Measurements from ENCODE around the gene SLC35F6. TPM values are rescaled to one million over a fixed set of nuclear protein-coding genes. Genes with fewer than 3 reads are reported as not detected.
"Not testable (repeated sequence)": the region's sequence is repeated elsewhere in the genome, so short reads cannot be mapped to it uniquely, and the experiment has no call there.

The SLC35F6 gene
- total and polyA plus RNA-seq, 3 experiments from 2014 or later, result 6.7 to 12.1 (median 11.5) TPM

- H3K27me3 ChIP-seq (ENCODE audit: insufficient read depth, low read length, poor library complexity, severe bottlenecking), result no peaks in the 10 kb centered on the region
- H3K27ac Mint-ChIP-seq, result peak within 1 kb of the TSS; percentile 59 to 93 (median 84)
Observed at GRCh38 chr2:26785431-26786206, 21.5 kb downstream of the SLC35F6 start, which contains the start of gene CENPA. CENPA (plus strand) TSS chr2:26786056; CDS start chr2:26786197, 141 bp downstream.

DNA sequence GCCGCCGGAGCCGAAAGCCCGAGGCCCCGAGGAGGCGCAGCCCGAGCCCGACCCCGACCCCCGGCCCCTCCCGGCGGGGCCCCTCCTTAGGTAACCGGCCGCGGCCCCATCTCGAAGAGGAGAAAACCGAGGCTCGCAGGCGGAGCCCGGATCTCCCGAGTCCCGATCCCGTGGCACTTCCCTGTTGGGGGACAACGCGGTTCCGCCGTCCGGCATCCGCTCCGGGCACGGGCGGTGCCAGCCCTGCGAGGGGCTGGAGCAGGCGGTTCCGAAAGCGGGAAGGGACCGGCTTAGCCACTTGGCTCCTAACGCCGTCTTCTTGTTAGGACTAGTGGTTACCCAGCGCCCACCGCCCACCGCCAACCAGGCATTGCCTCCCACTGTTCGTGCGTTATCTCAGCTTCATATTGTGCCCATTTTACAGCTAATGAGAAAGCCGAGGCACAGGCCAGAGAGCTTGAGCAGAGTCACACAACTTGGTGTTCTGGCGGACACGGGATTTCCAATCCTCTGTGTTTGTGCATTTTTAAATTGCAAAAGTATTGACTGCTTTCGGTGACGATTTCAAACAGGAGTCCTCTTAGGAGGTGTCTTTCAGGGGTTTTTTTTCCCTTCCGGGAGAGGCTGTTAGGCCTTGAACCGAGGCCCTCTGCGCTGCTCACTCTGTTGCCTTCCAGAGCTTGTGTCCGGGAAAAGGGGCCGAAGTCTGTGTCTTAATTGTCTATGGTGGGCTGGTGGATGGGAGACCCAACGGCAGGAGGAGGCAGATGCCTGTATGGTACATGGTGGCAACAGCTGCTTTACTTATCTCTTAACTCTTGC, 22.3 kb downstream of the SLC35F6 start:
- POLR2A ChIA-PET, result interaction anchor here (0.6 to 0.8 kb wide), 2 partner anchors 22 to 117 kb away, joined by 3 read pairs; no protein-coding TSS in a partner anchor
- H3K4me3 ChIP-seq (ENCODE audit: low read length), result peak overlapping the region; percentile 53
- peaks cover 3 to 13% of the 10 kb centered on the region in 2 donors for H3K27me3 Mint-ChIP-seq
- H3K36me3 Mint-ChIP-seq, result peaks cover 0 to 3% (median 1%) of the 10 kb centered on the region in 3 donors
- CTCF ChIA-PET, result interaction anchor here (1.0 kb wide), 1 partner anchor 9 kb away, joined by 3 read pairs; no protein-coding TSS in a partner anchor
- peak overlapping the region; percentile 78 to 93 (median 86) for H3K4me3 Mint-ChIP-seq
- no peaks in the 10 kb centered on the region for H3K9me3 ChIP-seq (ENCODE audit: low read length)
- H3K4me1 Mint-ChIP-seq, result peaks cover 8 to 19% (median 15%) of the 10 kb centered on the region in 3 donors
- no peaks in the 10 kb centered on the region for H3K27me3 ChIP-seq (ENCODE audit: insufficient read depth, low read length, poor library complexity, severe bottlenecking)
- peaks cover 0 to 5% (median 0%) of the 10 kb centered on the region in 5 donors for H3K9me3 Mint-ChIP-seq
- H3K4me1 ChIP-seq (ENCODE audit: insufficient read depth, low read length), result peaks cover 6% of the 10 kb centered on the region
- H3K27ac Mint-ChIP-seq, result peak overlapping the region in 6 of 8 donors; percentile 17 to 69 (median 60)
- H3K27ac ChIP-seq (ENCODE audit: low read depth, low read length), result peak overlapping the region; percentile 72
- DNase-seq, result peak in 2 of 5 donors; percentile 10 to 11
- no peaks in the 10 kb centered on the region for H3K36me3 ChIP-seq (ENCODE audit: insufficient read depth, low read length)

More at GRCh38 chr2:26785431-26786206, 21.5 kb downstream of the SLC35F6 start, which contains the start of gene CENPA:
- peak; percentile 92 to 97 (median 94) for DNase-seq
- Histone ChIP-seq H3K36me3 (ENCODE audit: insufficient read depth, low read length) (no peaks in the 10 kb centered on the region), H3K4me3 (ENCODE audit: low read length) (peak within 1 kb of the TSS; percentile 71), H3K27ac (ENCODE audit: low read depth, low read length) (peak within 1 kb of the TSS; percentile 72), H3K4me1 (ENCODE audit: insufficient read depth, low read length) (peaks cover 6% of the 10 kb centered on the region), H3K9me3 (ENCODE audit: low read length) (no peaks in the 10 kb centered on the region)
- Mint-ChIP-seq H3K4me3 (peak within 1 kb of the TSS; percentile 84 to 93 (median 88)), H3K9me3 (no peaks in the 10 kb centered on the region), H3K4me1 (peaks cover 8 to 19% (median 15%) of the 10 kb centered on the region in 3 donors), H3K27me3 (peaks cover 3 to 9% of the 10 kb centered on the region in 2 donors), H3K36me3 (peaks cover 0 to 8% (median 0%) of the 10 kb centered on the region in 3 donors)
- POLR2A ChIA-PET, result interaction anchor here (0.6 to 0.8 kb wide), 3 partner anchors 16 to 118 kb away, joined by 3 to 4 read pairs (median 3); no protein-coding TSS in a partner anchor
- CTCF ChIA-PET, result interaction anchor here (1.0 kb wide), 1 partner anchor 9 kb away, joined by 3 read pairs; no protein-coding TSS in a partner anchor

GRCh38 chr2:26792720-26793119, 28.6 kb downstream of the SLC35F6 start:
- Histone ChIP-seq H3K4me3 (ENCODE audit: low read length) (no peak overlapping the region), H3K4me1 (ENCODE audit: insufficient read depth, low read length) (no peaks in the 10 kb centered on the region), H3K36me3 (ENCODE audit: insufficient read depth, low read length) (no peaks in the 10 kb centered on the region), H3K27ac (ENCODE audit: low read depth, low read length) (no peak overlapping the region), H3K27me3 (ENCODE audit: insufficient read depth, low read length, poor library complexity, severe bottlenecking) (no peaks in the 10 kb centered on the region), H3K9me3 (ENCODE audit: low read length) (no peaks in the 10 kb centered on the region)
- H3K36me3 Mint-ChIP-seq, result peaks cover 0 to 4% (median 0%) of the 10 kb centered on the region in 3 donors
- ChIA-PET CTCF (no interaction called here), POLR2A (no interaction called here)
- H3K27ac Mint-ChIP-seq, result peak overlapping the region in 1 of 8 donors; percentile 7
- H3K27me3 Mint-ChIP-seq, result peaks cover 1 to 7% of the 10 kb centered on the region in 2 donors
- peaks cover 0 to 4% (median 2%) of the 10 kb centered on the region in 3 donors for H3K4me1 Mint-ChIP-seq
- no peak for DNase-seq
- H3K4me3 Mint-ChIP-seq, result no peak overlapping the region
- H3K9me3 Mint-ChIP-seq, result peaks cover 0 to 5% (median 0%) of the 10 kb centered on the region in 5 donors

DNA sequence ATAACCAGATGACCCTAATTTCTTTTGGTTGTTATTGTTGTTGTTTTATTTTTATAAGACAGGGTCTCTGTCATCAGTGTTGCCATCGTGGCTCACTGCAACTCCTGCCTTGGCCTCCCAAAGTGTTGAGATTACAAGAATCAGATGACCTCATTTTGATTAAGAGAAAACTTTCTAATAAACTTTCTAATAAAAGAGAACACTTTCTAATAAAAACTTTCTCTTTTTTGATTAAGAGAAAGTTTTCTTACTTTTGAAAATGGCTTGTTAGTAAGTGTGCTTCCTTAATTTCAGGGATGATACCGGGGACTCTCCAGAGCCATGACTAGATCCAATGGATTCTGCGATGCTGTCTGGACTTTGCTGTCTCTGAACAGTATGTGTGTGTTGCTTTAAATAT, 29.4 kb downstream of the SLC35F6 start:
- Histone ChIP-seq H3K4me1 (ENCODE audit: insufficient read depth, low read length) (no peaks in the 10 kb centered on the region), H3K36me3 (ENCODE audit: insufficient read depth, low read length) (no peaks in the 10 kb centered on the region), H3K9me3 (ENCODE audit: low read length) (no peaks in the 10 kb centered on the region), H3K27me3 (ENCODE audit: insufficient read depth, low read length, poor library complexity, severe bottlenecking) (no peaks in the 10 kb centered on the region), H3K27ac (ENCODE audit: low read depth, low read length) (no peak overlapping the region), H3K4me3 (ENCODE audit: low read length) (no peak overlapping the region)
- Mint-ChIP-seq H3K9me3 (peaks cover 0 to 5% (median 0%) of the 10 kb centered on the region in 5 donors), H3K36me3 (peaks cover 0 to 4% (median 0%) of the 10 kb centered on the region in 3 donors), H3K4me1 (no peaks in the 10 kb centered on the region), H3K27me3 (peaks cover 1 to 5% of the 10 kb centered on the region in 2 donors), H3K27ac (peak overlapping the region in 1 of 8 donors; percentile 5), H3K4me3 (no peak overlapping the region)
- DNase-seq, result no peak
- POLR2A ChIA-PET, result no interaction called here
- CTCF ChIA-PET, result no interaction called here

GRCh38 chr2:26795135-26795534, 31.1 kb downstream of the SLC35F6 start:
- H3K4me3 ChIP-seq (ENCODE audit: low read length); POLR2A ChIA-PET; CTCF ChIA-PET; H3K9me3 ChIP-seq (ENCODE audit: low read length); H3K27me3 Mint-ChIP-seq; H3K27ac ChIP-seq (ENCODE audit: low read depth, low read length); H3K27me3 ChIP-seq (ENCODE audit: insufficient read depth, low read length, poor library complexity, severe bottlenecking); H3K9me3 Mint-ChIP-seq; H3K36me3 Mint-ChIP-seq; H3K27ac Mint-ChIP-seq; H3K36me3 ChIP-seq (ENCODE audit: insufficient read depth, low read length); H3K4me3 Mint-ChIP-seq; DNase-seq; H3K4me1 Mint-ChIP-seq; H3K4me1 ChIP-seq (ENCODE audit: insufficient read depth, low read length): not testable (repeated sequence)

DNA sequence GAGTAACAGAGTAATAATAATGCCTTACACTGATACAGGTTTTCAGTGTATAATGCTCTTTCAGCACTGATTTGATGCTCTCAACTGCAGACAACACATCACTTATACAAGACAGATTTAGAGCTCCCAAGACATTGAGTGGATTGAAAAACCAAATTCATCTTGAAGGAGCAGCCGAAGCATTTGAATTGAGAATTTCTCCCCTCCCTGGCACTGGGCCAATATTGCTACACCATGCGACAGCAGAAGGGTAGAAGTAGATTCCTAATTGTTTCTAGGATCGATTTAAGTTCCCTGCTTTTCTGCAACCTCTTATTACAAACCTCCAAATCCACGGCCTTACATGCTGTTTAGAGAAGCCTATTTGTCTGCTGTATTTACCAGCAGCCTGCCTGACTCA, 37.2 kb downstream of the SLC35F6 start:
- H3K4me1 ChIP-seq (ENCODE audit: insufficient read depth, low read length), result no peaks in the 10 kb centered on the region
- H3K9me3 Mint-ChIP-seq, result no peaks in the 10 kb centered on the region
- ChIA-PET CTCF (no interaction called here), POLR2A (no interaction called here)
- DNase-seq, result no peak
- no peak overlapping the region for H3K27ac ChIP-seq (ENCODE audit: low read depth, low read length)
- no peaks in the 10 kb centered on the region for H3K36me3 Mint-ChIP-seq
- H3K27me3 Mint-ChIP-seq, result peaks cover 0 to 2% of the 10 kb centered on the region in 2 donors
- no peaks in the 10 kb centered on the region for H3K36me3 ChIP-seq (ENCODE audit: insufficient read depth, low read length)
- no peak overlapping the region for H3K4me3 ChIP-seq (ENCODE audit: low read length)
- no peaks in the 10 kb centered on the region for H3K9me3 ChIP-seq (ENCODE audit: low read length)
- H3K27me3 ChIP-seq (ENCODE audit: insufficient read depth, low read length, poor library complexity, severe bottlenecking), result no peaks in the 10 kb centered on the region
- H3K4me3 Mint-ChIP-seq, result no peak overlapping the region
- H3K27ac Mint-ChIP-seq, result peak overlapping the region in 1 of 8 donors; percentile 31
- H3K4me1 Mint-ChIP-seq, result no peaks in the 10 kb centered on the region

DNA sequence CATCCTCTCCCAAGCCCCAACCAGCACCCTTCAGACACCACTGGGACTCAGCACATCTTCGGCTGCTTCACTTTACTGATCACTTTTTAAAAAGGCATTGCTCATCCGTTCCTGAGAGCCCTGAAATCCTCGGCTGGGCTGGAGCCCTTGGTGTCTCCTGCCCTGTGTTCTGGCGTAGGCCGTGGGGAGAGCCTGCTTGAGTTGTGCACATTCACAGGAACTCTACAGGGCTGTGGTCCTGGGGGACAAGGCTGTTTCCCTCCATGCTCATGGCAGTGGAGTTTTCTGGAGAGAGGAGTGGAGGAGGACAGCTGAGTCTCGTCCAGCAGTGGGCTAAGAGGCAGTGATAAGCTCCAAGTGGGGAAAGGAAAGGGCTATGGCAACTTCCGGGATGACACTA, 37.7 kb downstream of the SLC35F6 start:
- Mint-ChIP-seq H3K27ac (peak overlapping the region in 1 of 8 donors; percentile 31), H3K4me1 (no peaks in the 10 kb centered on the region), H3K9me3 (no peaks in the 10 kb centered on the region), H3K4me3 (no peak overlapping the region), H3K27me3 (peaks cover 0 to 2% of the 10 kb centered on the region in 2 donors), H3K36me3 (no peaks in the 10 kb centered on the region)
- ChIA-PET CTCF (no interaction called here), POLR2A (no interaction called here)
- no peak for DNase-seq
- Histone ChIP-seq H3K4me3 (ENCODE audit: low read length) (no peak overlapping the region), H3K27me3 (ENCODE audit: insufficient read depth, low read length, poor library complexity, severe bottlenecking) (no peaks in the 10 kb centered on the region), H3K9me3 (ENCODE audit: low read length) (no peaks in the 10 kb centered on the region), H3K27ac (ENCODE audit: low read depth, low read length) (no peak overlapping the region), H3K4me1 (ENCODE audit: insufficient read depth, low read length) (no peaks in the 10 kb centered on the region), H3K36me3 (ENCODE audit: insufficient read depth, low read length) (no peaks in the 10 kb centered on the region)

Measured in CD8-positive, alpha-beta memory T cell (primary cell).